Vagina (tissue), 2 donors: Measurements from ENCODE around the gene DENND5A.

ENCODE experiments used
- CTCF ChIP-seq, 3 experiments: fragments of 450-650 bp in 2 of 3; fragments of 200-600 bp in 1 of 3; sonication (generic) in 1 of 3; IDR thresholded peaks; one replicate each; pipeline ENCODE4 v1.5.1; 2017 to 2019; ENCODE audit warnings: antibody characterized with exemption in 3 of 3, mild to moderate bottlenecking in 2 of 3, moderate library complexity in 2 of 3
- POLR2AphosphoS5 ChIP-seq, 2 donors: sonication (generic); formaldehyde crosslinking; IDR thresholded peaks; one replicate each; pipeline ENCODE4 v1.9.0; 2017; ENCODE audit warnings: antibody characterized with exemption in 2 of 2, mild to moderate bottlenecking in 2 of 2, low read depth in 1 of 2; ENCODE audit not compliant: insufficient read depth in 1 of 2

DNA sequence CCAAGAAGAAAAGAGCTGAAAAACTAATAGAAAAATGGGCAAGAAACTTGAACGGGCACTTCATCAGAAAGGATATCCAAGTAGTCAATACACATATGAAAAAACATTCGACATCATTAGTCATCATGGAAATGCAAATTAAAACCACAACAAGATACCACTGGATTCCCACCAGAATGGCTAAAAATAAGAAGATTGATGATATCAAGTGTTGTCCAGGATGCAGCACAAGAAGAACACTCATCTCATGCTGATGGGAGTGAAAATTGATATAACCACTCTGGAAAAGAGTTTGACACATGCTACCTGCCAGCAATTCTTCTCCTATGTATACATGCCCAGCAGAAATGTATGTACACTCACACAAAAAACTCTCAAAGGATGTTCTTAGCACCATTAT lies 146.9 kb downstream of the DENND5A start:
- TF ChIP-seq POLR2AphosphoS5 (IDR thresholded peaks at IDR 0.05; ENCODE audit: insufficient read depth in 1 of 2, low read depth in 1 of 2) (no peak), CTCF (IDR thresholded peaks at IDR 0.05) (no peak)
